Measurements from ENCODE around the gene AUH.

Gene AUH

GRCh38 chr9:91298311-91298710 lies 63.4 kb downstream of the AUH start:
- DNase-seq (ENCODE audit: low read depth), result peak; percentile 68
- no peak overlapping the region for H3K4me3 ChIP-seq (replicated peaks; ENCODE audit: low read depth, low read length)
- no peak for TF ChIP-seq CTCF (IDR thresholded peaks at IDR 0.05; ENCODE audit: low read length, missing control alignments)

- no peak overlapping the region for H3K4me3 ChIP-seq (replicated peaks; ENCODE audit: low read depth, low read length)
- no peak for DNase-seq (ENCODE audit: low read depth)
- TF ChIP-seq CTCF (IDR thresholded peaks at IDR 0.05; ENCODE audit: low read length, missing control alignments), result no peak
Measured at GRCh38 chr9:91297306-91297705, 64.4 kb downstream of the AUH start.

GRCh38 chr9:91296354-91296753 lies 65.4 kb downstream of the AUH start:
- H3K4me3 ChIP-seq (replicated peaks; ENCODE audit: low read depth, low read length), result no peak overlapping the region
- no peak for DNase-seq (ENCODE audit: low read depth)
- TF ChIP-seq CTCF (IDR thresholded peaks at IDR 0.05; ENCODE audit: low read length, missing control alignments), result no peak

GRCh38 chr9:91295357-91295756 lies 66.4 kb downstream of the AUH start:
- no peak for TF ChIP-seq CTCF (IDR thresholded peaks at IDR 0.05; ENCODE audit: low read length, missing control alignments)
- no peak overlapping the region for H3K4me3 ChIP-seq (replicated peaks; ENCODE audit: low read depth, low read length)
- DNase-seq (ENCODE audit: low read depth), result no peak

- no peak for DNase-seq (ENCODE audit: low read depth)
- TF ChIP-seq CTCF (IDR thresholded peaks at IDR 0.05; ENCODE audit: low read length, missing control alignments), result no peak
- no peak overlapping the region for H3K4me3 ChIP-seq (replicated peaks; ENCODE audit: low read depth, low read length)
Measured at GRCh38 chr9:91291866-91292265, 69.9 kb downstream of the AUH start.

GRCh38 chr9:91289244-91289643 lies 72.5 kb downstream of the AUH start:
- no peak overlapping the region for H3K4me3 ChIP-seq (replicated peaks; ENCODE audit: low read depth, low read length)
- no peak for DNase-seq (ENCODE audit: low read depth)
- no peak for TF ChIP-seq CTCF (IDR thresholded peaks at IDR 0.05; ENCODE audit: low read length, missing control alignments)

GRCh38 chr9:91285729-91286353 lies 75.9 kb downstream of the AUH start:
- H3K4me3 ChIP-seq (replicated peaks; ENCODE audit: low read depth, low read length), result no peak overlapping the region
- peak; percentile 21 for DNase-seq (ENCODE audit: low read depth)
- TF ChIP-seq CTCF (IDR thresholded peaks at IDR 0.05; ENCODE audit: low read length, missing control alignments), result no peak
